Thyroid gland (tissue), 4 donors: ENCODE measurements around the gene RPL7A. TPM values are rescaled to one million over a fixed set of nuclear protein-coding genes. Genes with fewer than 3 reads are reported as not detected.
"Not testable (repeated sequence)": the region's sequence is repeated elsewhere in the genome, so short reads cannot be mapped to it uniquely, and the experiment has no call there.

Experiments
- DNase-seq, 2 donors: peaks; one replicate each; pipeline ENCODE4 v3.0.0-alpha.2; 2019
- H3K27ac ChIP-seq, 3 donors: fragments of 200-600 bp; sonication (generic); 1 replicate in 2 of 3; 2 replicates in 1 of 3; pipeline ENCODE4 v1.5.1; 2016 to 2019; ENCODE audit warnings: mild to moderate bottlenecking in 1 of 3, moderate library complexity in 1 of 3
- H3K27me3 ChIP-seq: fragments of 200-600 bp; sonication (generic); one replicate; pipeline ENCODE4 v1.5.1; 2019
- H3K36me3 ChIP-seq, 2 donors: fragments of 200-600 bp; sonication (generic); one replicate each; pipeline ENCODE4 v1.5.1; 2016 to 2019
- H3K4me1 ChIP-seq, 2 donors: fragments of 200-600 bp; sonication (generic); one replicate each; pipeline ENCODE4 v1.5.1; 2017 to 2019
- H3K4me3 ChIP-seq, 3 donors: fragments of 200-600 bp; sonication (generic); replicated peaks in 1 of 3; 1 replicate in 2 of 3; 2 replicates in 1 of 3; pipeline ENCODE4 v1.5.1; 2016; ENCODE audit warnings: mild to moderate bottlenecking in 1 of 3
- H3K9me3 ChIP-seq: fragments of 200-600 bp; sonication (generic); one replicate; pipeline ENCODE4 v1.5.1; 2017
- POLR2A ChIP-seq, 2 donors: fragments of 450-650 bp; IDR thresholded peaks; one replicate each; pipeline ENCODE4 v1.6.1; 2017; ENCODE audit warnings: antibody characterized with exemption in 2 of 2, mild to moderate bottlenecking in 2 of 2, moderate library complexity in 1 of 2
- WGBS, 2 donors: methylation state at CpG; one replicate each; pipeline ENCODE4 v1.1.5; 2017; 5-methylcytosine and 5-hydroxymethylcytosine counted together
- intact Hi-C: fragments of 100-400 bp; cut with DNase I; formaldehyde crosslinking; loops from one replicate; pipeline ENCODE4 v1.15.1; 2023
- total RNA-seq, 4 donors: library from RNA; depleted of rRNA; stranded (reverse); fragments of >200 nt; gene quantifications; one replicate each; pipeline ENCODE4 v1.2.3, GENCODE V29; 2016
- TF ChIP-seq, protein P1 (sequence below), 6 experiments: fragments of 200-600 bp in 3 of 6; fragments of 450-650 bp in 3 of 6; sonication (generic) in 3 of 6; IDR thresholded peaks; one replicate each; pipeline ENCODE4 v1.5.1; 2016 to 2019; ENCODE audit warnings: antibody characterized with exemption in 6 of 6, mild to moderate bottlenecking in 2 of 6, inconsistent platforms in 1 of 6, moderate library complexity in 1 of 6

The RPL7A gene
- total RNA-seq, 4 donors from 2014 or later = 1,394 to 2,407 (median 1,585) TPM

DNA sequence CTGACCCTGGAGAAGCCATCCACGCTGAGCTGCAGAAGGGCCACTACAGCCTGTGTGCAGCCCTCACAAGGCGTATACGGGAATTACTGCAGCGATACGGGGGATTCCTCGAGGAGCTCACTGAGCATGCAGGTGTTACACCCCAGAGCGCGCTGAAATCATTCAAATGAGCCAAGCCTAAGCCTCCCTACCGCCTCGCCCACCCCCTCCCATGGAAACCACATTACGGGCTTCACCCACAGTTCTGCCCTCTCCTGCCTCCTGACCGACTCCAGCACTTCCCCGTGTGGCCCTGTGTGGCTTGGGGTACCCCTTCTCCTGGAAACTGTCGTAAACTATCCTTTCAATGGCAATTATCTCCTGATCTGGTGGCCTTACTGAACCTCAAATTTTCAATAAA, 25.3 kb upstream of the RPL7A start:
- no peak for TF ChIP-seq POLR2A (IDR thresholded peaks at IDR 0.05)
- TF ChIP-seq, protein P1, sequence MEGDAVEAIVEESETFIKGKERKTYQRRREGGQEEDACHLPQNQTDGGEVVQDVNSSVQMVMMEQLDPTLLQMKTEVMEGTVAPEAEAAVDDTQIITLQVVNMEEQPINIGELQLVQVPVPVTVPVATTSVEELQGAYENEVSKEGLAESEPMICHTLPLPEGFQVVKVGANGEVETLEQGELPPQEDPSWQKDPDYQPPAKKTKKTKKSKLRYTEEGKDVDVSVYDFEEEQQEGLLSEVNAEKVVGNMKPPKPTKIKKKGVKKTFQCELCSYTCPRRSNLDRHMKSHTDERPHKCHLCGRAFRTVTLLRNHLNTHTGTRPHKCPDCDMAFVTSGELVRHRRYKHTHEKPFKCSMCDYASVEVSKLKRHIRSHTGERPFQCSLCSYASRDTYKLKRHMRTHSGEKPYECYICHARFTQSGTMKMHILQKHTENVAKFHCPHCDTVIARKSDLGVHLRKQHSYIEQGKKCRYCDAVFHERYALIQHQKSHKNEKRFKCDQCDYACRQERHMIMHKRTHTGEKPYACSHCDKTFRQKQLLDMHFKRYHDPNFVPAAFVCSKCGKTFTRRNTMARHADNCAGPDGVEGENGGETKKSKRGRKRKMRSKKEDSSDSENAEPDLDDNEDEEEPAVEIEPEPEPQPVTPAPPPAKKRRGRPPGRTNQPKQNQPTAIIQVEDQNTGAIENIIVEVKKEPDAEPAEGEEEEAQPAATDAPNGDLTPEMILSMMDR (IDR thresholded peaks at IDR 0.05) = no peak
- WGBS, 2 donors = 88% methylated on average over 14 of the region's 14 CpGs

DNA sequence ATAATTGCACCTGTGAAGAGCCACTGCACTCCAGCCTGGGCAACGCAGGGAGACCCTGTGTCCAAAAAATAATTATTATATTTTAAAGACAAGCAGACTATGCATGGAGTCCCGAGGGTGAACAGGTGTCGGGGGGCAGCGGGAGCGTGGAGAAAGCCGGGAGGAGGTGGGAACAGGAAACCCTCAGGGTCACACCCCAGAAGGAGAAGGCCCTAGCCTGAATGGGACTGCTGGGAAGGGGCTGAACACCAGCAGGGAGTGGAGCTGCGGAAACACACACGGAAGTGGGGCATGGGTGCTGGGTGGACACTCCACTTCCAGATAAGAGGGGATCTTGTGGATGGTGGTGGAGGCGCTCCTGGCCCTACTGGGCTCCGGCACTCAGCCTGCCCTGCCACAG, 24.8 kb upstream of the RPL7A start:
- Histone ChIP-seq H3K27me3 (no peaks in the 10 kb centered on the region), H3K4me3 (no peak overlapping the region), H3K4me1 (peaks cover 8 to 12% of the 10 kb centered on the region in 2 donors), H3K36me3 (no peaks in the 10 kb centered on the region), H3K27ac (no peak overlapping the region), H3K9me3 (no peaks in the 10 kb centered on the region)
- WGBS, 2 donors = 88 to 92% methylated on average over 10 of the region's 10 CpGs
- no peak for DNase-seq
- intact Hi-C loops = no loop called here
- TF ChIP-seq, protein P1 (IDR thresholded peaks at IDR 0.05) = no peak
- TF ChIP-seq POLR2A (IDR thresholded peaks at IDR 0.05) = no peak

More for the DNA sequence above, 25.3 kb upstream of the RPL7A start:
- H3K36me3 ChIP-seq = no peaks in the 10 kb centered on the region
- H3K9me3 ChIP-seq = no peaks in the 10 kb centered on the region
- H3K4me1 ChIP-seq = peaks cover 7 to 8% of the 10 kb centered on the region in 2 donors
- H3K27ac ChIP-seq = no peak overlapping the region
- intact Hi-C loops = no loop called here
- H3K4me3 ChIP-seq = no peak overlapping the region
- no peak for DNase-seq
- H3K27me3 ChIP-seq = no peaks in the 10 kb centered on the region

DNA sequence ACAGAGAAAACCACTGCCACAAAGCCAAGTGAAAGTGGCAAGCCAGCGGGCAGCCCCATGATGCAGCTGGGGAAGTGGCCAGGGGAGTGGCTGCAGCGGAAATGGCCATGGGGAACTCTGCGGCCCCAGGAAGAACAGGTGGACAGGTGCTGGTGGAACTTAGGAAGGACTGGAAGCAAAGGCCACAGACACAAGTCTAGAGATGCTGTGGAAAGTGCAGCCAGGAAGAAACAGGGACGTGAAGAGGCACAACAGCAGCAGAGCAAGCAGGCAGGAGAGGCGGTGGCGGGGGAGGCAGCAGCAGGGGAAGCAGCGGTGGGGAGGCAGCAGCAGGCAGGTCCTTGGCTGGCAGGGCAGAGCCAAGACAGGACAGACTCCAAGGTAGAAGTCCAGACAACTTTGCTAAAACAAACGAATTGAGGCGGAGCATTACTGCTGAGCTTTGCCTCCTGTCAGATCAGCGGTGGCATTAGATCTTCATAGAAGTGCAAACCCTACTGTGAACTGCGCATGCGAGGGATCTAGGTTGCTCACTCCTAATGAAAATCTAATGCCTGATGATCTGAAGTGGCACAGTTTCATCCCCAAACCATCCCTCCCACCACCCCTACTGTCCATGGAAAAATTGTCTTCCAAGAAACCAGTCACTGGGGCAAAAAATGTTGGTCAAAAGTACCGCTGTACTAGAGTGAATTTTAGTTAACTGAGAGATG, 23.9 kb upstream of the RPL7A start:
- 83 to 86% methylated on average over 13 of the region's 13 CpGs for whole genome bisulfite sequencing, 2 donors
- no peaks in the 10 kb centered on the region for H3K27me3 ChIP-seq
- no peak for TF ChIP-seq POLR2A (IDR thresholded peaks at IDR 0.05)
- TF ChIP-seq, protein P1 (IDR thresholded peaks at IDR 0.05) = no peak
- no peak overlapping the region for H3K4me3 ChIP-seq
- H3K36me3 ChIP-seq = no peaks in the 10 kb centered on the region
- peaks cover 8 to 16% of the 10 kb centered on the region in 2 donors for H3K4me1 ChIP-seq
- DNase-seq = no peak
- no peaks in the 10 kb centered on the region for H3K9me3 ChIP-seq
- H3K27ac ChIP-seq = no peak overlapping the region
- intact Hi-C loops = loop anchor here (2.0 kb wide), 1 partner anchor 43 kb away; no protein-coding TSS in a partner anchor

GRCh38 chr9:133327021-133327420, 21.0 kb upstream of the RPL7A start:
- Histone ChIP-seq H3K36me3 (peaks cover 16 to 17% of the 10 kb centered on the region in 2 donors), H3K27ac (peak overlapping the region in 2 of 3 donors; percentile 8 to 75), H3K4me1 (peaks cover 8 to 16% of the 10 kb centered on the region in 2 donors)
- H3K9me3 ChIP-seq, H3K27me3 ChIP-seq, intact Hi-C loops, H3K4me3 ChIP-seq: not testable (repeated sequence)
- 34 to 44% methylated on average over 6 of the region's 6 CpGs for WGBS, 2 donors
- peak; percentile 81 to 84 for DNase-seq

GRCh38 chr9:133327834-133328484, 20.1 kb upstream of the RPL7A start:
- TF ChIP-seq, protein P1 (IDR thresholded peaks at IDR 0.05) = no peak
- no peak for DNase-seq
- intact Hi-C loops = no loop called here
- peak overlapping the region in 2 of 3 donors; percentile 8 to 33 for H3K27ac ChIP-seq
- peaks cover 8 to 16% of the 10 kb centered on the region in 2 donors for H3K4me1 ChIP-seq
- 89 to 92% methylated on average over 10 of the region's 10 CpGs for WGBS, 2 donors
- H3K4me3 ChIP-seq = no peak overlapping the region
- H3K36me3 ChIP-seq = peaks cover 25% of the 10 kb centered on the region in 2 donors
- no peaks in the 10 kb centered on the region for H3K27me3 ChIP-seq
- H3K9me3 ChIP-seq = no peaks in the 10 kb centered on the region
